ENCODE measurements around the gene RASA3. TPM values are rescaled to one million over a fixed set of nuclear protein-coding genes. Genes with fewer than 3 reads are reported as not detected.
"Not testable (repeated sequence)": the region's sequence is repeated elsewhere in the genome, so short reads cannot be mapped to it uniquely, and the experiment has no call there.

The RASA3 gene
- polyA plus RNA-seq, 4 donors = 13.5 to 14.5 (median 14.2) TPM

DNA sequence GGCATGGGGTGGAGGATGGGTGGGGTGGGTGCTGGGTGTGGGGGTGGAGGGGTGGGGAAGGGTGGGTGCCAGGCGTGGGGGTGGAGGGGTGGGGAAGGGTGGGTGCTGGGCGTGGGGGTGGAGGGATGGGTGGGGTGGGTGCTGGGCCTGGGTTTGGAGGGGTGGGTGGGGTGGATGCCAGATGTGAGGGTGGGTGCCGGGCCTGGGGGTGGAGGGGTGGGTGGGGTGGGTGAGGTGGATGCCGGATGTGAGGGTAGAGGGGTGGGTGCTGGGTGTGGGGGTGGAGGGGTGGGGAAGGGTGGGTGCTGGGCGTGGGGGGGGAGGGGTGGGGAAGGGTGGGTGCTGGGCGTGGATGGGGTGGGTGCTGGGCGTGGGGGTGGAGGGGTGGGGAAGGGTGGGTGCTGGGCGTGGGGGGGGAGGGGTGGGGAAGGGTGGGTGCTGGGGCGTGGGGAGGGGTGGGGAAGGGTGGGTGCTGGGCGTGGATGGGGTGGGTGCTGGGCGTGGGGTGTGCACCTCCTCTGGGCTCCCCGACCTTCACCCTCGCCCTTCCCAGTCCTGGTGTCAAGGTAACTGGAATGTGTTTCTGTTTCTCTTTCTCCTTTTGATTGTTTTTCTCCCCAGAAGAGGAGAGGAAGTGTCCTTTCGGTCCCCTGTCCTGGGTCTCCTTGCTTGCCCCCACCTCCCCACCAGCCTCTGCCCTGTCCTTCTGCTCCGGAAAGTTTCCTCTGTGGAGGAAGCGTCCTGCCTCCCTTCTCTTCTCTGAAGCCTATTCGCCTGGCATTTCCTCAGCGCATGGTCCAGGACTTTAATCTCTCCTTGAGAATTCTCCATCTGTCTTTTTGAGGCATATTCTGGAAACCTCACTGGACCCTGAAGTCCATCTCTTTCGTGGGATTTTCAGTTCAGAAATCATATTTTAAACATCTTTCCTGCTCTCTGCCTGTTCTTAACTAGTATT, 23.8 kb upstream of the RASA3 start:
- DNase-seq (ENCODE audit: low read depth in 4 of 4, low spot score in 3 of 4) = no peak

DNA sequence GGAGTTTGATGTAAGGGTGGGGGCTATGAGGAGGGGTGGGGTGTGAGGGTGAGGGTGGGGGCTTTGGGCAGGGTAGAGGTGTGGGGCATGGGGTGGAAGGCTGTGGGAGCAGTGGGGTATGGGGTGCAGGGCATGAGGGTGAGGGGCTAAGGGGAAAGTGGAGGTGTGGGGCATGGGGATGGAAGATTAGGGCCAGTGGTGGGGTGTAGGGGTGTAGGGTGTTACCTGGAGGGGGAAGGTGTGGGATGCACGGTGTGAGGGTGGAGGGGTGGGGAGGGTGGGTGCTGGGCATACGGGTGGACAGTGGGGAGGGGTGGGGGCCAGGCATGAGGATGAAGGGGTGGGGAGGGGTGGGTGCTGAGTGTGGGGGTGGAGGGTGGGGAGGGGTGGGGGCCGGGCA, 22.9 kb upstream of the RASA3 start:
- DNase-seq (ENCODE audit: low read depth in 4 of 4, low spot score in 3 of 4) = no peak

DNA sequence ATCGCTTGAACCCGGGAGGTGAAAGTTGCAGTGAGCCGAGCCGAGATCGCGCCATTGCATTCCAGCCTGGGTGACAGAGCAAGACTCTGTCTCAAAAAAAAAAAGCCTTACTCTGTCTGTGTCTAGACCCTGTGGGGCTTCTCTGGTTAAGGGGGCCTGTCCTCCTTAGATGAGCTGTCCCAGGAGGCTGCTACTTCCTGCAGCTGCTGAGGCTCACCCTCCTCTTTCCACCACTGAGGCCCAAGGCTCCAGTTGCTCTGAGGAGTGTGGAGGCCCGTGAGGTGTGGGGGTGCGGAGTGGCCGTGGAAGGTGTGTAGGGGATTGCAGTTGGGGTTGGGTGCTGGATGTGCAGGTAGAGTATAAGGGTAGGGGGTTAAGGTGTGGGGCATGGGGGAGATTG, 22.1 kb upstream of the RASA3 start:
- no peak for DNase-seq (ENCODE audit: low read depth in 4 of 4, low spot score in 3 of 4)

DNA sequence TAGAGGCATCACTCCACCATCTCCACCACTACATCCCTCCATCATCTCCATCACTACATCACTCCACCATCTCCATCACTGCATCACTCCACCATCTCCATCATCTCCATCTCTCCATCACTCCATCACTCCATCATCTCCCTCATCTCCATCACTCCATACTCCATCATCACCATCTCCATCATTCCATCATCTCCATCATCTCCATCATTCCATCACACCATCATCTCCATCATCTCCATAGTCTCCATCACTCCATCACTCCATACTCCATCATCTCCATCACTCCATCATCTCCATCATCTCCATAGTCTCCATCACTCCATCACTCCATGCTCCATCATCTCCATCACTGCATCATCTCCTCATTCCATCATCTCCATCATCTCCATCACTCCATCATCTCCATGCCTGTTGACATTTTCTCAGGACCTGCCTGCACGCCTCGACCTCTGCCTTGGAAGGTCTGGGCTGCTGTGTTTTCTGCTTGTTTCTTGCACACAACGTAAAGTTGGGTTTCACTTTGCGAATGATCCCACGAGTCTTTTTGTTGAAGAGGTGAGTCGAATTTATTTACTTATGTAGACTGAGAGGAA, 21.2 kb upstream of the RASA3 start:
- no peak for DNase-seq (ENCODE audit: low read depth in 4 of 4, low spot score in 3 of 4)

DNA sequence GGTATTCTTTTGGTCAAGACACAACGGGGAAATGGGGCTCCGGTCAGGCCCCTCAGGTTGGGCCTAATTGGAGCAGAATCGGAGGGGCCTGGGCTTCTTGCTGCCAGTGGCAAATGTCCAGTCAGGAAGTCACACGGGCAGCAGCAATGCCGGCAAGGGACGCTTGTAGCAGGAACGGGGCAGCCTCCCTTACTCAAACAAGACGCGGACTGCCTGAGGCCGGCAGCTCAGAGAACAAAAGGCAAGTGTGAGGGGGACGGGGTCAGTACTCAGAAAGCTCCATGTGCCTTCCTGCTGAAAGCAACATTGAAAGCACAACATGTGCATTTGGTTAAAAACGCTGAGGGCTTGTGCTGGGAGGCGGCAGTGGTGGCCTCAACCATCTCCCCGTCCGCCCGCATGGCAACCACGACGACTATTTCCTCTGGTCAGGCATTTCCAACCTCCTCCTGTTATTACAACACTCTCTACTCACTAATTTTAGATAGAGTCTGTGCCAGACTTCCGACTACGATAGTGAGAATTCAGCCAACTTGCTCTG, 20.5 kb upstream of the RASA3 start:
- DNase-seq (ENCODE audit: low read depth in 4 of 4, low spot score in 3 of 4) = no peak

DNA sequence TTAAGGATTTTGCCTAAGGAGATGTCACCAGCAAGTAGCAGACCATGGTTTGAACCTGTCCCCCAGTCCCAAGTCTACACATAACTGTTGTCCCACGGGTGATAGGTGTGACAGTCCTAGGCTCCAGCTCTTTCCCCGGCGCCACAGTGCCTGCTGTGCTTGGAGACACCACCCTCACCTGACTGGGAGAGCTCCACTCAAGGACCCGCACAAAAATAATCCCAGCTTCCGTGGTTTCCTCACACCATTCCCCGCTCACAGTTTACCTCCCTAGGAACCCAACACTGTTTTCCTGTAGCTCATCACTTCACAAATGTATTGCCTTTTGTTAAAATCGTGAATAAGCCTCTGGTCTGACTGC, 19.8 kb upstream of the RASA3 start:
- DNase-seq (ENCODE audit: low read depth in 4 of 4, low spot score in 3 of 4) = no peak

DNA sequence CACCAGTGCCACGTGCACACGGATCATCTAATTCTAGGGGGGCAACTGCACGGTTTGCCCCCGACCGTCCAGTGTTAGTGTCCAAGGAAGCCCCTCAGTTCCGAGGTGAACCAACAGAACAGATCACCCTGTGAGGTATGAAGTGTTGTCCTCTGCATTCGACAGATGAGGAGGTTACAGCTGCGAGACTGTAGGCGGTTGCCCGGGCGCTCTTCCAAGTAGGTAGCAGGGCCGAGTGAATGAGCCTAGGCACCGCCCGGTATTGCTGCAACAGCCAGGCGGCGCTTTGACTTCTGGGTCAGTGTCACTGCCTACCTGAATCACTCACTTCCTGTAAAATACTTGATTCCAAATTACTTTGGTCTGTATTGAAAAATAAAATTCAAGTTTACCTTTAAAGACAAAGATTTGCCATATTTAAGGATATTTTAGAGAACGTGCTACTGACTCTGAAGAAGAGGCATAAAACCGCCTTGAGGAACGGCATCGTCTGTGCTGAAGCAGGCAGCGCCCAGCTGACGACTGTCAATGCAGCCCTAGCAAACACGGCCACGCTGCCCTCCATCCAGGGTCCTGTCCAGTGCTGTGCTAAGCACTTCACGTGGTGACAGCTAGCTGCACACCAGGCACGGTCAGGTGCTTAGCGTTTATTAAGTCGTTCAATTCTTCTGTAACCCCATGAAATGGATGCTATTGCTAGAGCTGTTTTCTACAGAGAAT, 19.3 kb upstream of the RASA3 start:
- no peak for DNase-seq (ENCODE audit: low read depth in 4 of 4, low spot score in 3 of 4)

DNA sequence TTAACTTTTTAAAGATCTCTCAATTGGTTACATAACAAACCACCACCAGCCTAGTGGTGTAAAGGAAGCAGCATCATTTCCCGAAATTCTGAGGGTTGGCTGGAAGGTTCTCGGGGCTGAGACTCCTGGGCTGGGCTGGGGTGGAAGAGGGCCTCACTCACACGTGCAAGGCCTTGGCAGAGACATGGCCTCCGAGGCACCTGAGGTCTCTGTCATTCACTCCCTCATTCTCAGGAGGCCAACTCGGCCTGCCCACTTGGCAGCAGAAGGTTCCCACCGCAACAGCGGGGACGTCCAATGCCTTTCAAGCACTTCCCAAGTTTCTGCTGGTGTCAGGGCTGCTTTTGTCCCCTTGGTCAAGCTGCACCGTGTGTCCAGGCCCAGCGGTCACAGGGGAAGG, 18.6 kb upstream of the RASA3 start:
- no peak for DNase-seq (ENCODE audit: low read depth in 4 of 4, low spot score in 3 of 4)

DNA sequence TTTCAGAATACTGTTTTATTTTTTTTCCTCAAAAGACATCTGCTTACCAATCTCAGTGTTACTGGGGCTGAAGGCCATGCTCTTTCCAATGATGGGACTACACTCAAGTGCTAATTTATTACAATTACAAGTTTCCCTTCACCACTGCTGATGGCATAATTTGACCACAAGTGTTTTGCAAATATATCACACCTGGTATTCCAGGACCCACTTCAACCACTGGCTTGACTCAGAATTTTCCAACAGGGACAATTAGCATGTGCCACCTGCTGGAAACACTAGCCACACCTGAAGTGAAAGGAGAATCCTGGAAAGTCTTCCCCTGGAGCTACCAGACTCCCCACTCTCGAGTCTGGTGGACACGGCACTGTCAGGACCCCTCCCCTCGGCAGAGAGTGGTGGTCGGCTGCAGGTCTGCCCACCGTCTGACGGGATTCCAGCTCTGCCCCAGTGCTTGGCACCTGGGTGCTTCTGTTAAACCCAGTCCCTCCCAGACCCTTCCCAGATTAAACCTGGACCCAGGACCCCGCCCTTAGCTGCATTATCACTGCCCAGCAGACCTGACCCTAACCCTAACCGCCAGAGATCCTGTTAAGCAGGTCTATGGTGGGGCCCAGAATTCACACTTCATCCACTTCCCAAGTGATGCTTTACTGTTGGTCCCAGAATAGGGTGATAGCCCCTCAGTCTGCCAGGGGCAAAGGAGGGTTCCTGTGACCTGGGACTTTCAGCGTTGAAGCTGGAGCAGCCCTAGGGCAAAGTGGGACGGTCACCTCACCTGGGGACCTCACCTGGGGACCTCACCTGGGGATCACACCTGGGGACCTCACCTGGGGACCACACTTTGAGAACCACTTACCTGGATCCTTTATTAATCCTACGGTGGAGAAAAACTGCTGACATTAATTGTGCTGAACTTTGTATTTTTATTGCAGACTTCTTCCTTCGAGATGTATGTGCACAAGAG, 17.6 kb upstream of the RASA3 start:
- DNase-seq (ENCODE audit: low read depth in 4 of 4, low spot score in 3 of 4) = no peak

DNA sequence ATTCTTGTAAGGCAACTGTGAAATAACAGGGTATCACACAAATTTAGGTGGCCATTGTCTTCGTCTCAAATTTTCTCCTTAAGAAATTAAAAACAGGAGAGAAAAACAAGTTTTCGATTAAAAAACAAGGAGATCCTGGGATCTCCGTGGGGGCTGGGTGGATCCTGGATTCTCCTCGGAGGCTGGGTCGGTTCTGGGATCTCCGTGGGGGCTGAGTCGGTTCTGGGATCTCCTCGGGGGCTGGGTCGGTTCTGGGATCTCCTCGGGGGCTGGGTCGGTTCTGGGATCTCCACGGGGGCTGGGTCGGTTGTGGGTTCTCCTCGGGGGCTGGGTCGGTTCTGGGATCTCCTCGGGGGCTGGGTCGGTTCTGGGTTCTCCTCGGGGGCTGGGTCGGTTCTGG, 16.5 kb upstream of the RASA3 start:
- DNase-seq (ENCODE audit: low read depth in 4 of 4, low spot score in 3 of 4) = not testable (repeated sequence)

DNA sequence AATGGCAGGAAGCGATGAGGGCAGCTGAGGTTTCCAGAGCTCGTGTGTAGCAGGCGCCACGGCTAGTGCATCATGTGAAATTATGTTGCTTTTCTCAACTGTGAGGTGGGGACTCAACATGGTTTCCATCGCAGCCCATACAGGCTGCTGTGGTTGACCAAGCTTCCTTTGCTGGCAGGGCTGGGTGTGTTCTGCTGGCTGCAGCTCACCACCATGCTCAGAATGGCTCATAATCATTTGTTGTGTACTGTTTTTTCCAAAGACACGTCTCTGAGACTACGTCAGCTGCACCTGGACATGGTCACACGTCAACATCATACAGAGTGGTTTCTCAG, 16.1 kb upstream of the RASA3 start:
- no peak for DNase-seq (ENCODE audit: low read depth in 4 of 4, low spot score in 3 of 4)

DNA sequence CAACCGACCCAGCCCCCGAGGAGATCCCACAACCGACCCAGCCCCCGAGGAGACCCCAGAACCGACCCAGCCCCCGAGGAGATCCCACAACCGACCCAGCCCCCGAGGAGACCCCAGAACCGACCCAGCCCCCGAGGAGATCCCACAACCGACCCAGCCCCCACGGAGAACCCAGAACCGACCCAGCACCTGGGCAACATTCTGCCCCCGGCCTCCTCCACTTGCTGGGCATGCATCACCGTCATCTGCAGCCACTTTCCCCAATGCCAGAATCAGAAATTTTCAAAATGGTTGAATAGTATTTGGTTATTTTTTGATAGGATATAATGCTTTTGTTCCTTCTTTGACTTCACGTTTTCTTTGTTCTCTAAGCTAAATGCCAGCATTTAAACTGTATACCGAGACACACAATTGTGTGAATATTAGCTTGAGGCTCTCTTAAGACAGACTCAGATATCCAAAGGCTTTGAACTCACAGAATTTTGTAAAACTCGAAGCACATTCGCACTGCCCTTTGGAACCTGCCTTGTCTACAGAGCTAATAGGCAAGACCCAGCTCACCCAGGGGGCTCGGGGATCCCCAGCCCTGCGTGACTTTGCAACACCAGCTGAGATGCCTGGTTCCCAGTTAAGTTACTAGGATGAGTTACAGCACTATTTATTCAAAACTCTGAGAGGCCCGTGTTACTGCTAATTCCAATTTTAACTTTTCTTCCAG, 15.5 kb upstream of the RASA3 start:
- DNase-seq (ENCODE audit: low read depth in 4 of 4, low spot score in 3 of 4) = no peak

DNA sequence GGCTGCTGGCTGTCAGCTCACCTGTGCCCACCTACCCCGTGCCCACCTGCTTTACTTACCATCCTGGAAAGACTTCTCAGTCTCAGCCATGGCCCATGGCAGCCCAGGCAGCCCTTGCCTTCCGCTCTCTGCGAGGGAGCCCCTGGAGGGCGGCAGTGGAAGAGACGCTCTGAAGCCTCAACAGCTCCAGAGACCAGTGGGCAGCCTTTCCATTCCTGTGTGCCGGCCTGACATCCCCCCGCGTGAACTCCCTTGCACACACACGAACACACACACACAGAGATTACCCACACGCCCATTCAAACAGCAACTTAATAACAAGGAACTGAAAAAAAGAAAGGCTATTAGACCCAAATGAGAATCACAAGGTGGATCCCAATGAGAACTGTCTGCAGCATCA, 14.2 kb upstream of the RASA3 start:
- DNase-seq (ENCODE audit: low read depth in 4 of 4, low spot score in 3 of 4) = no peak

DNA sequence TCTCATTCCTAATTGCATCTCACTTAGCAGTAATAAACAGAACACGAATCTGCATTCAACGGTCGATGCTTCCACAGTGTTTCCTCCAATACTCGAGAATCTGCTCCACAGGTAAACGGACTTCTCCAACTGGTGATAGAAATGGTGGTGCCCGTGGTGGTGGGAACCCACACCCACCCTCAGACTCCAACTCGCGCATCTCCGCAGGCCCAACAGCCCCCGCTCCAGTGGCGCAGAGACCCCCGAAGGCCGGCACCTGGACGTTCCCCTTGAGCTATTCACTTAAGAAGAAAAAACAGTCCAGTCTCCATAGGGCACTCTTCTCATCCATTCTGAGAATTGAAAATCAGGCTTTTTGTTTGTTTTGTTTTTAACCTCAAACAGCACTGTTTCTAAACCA, 13.8 kb upstream of the RASA3 start:
- no peak for DNase-seq (ENCODE audit: low read depth in 4 of 4, low spot score in 3 of 4)

DNA sequence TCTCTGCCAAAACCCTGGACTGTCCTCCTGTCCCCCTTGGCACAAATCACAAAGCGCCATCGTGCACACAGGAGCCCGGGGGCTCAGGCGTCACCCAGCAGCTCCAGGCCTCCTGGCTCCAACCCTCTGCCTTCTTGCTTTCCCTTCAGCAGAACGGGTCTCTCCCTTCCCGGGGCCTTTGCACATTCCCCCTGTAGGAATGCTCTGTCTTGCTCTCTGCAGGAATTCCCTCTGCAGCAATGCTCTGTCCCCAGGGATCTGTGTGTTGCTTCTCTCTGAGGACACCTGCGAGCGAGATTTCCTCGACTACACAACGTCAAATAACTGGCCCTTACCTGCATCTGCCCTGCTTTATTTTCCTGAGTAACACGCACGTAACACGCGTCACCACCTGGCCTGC, 13.3 kb upstream of the RASA3 start:
- DNase-seq (ENCODE audit: low read depth in 4 of 4, low spot score in 3 of 4) = no peak

DNA sequence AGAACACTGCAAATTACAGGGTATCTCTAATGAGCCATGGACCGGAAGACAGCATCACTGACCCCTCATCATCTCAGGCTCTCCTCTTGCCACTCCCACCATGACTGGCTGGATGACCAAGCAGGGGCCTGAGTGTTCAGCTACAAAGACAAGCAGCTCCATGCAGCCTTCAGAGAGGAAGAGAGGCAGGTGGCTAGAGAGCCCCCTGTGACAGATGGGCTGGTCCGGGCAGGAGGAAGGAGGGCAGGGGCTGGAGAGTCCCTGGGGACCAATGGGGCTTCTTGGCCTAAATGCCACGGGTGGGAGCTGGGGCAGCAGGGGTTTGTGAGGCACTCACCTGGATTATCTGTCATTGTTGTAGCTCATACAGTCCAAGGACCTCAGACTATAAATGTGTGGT, 12.8 kb upstream of the RASA3 start:
- no peak for DNase-seq (ENCODE audit: low read depth in 4 of 4, low spot score in 3 of 4)

DNA sequence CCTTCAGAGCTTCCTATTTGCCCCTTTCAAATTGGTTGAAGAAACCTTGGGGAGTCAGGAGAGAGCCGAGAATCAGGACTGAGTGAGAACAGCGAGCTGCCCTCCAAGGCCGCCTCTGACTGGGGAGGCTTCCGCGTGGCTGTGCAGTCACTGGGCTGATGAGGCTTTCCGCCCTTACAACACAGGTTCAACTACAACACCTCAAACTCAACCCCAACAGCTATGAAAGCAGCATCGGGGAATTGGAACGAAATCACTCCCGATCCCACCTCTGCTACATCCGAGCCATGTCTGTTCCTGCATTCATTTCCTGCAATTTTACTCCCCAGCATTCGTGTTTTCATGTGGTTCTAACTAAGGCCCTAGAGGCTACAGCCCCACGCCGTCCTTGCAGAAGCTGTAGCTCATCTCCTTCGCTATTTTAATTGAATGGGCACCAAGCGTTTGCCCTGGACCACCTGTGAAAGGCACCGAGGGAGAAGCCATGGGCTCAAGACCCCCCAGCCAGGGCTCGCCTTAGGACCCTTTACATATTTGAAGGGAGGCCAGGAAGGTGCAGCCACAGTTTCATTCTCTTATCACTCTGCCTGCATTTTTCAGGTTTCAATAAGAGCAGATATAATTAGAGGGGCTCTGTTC, 12.3 kb upstream of the RASA3 start:
- no peak for DNase-seq (ENCODE audit: low read depth in 4 of 4, low spot score in 3 of 4)

DNA sequence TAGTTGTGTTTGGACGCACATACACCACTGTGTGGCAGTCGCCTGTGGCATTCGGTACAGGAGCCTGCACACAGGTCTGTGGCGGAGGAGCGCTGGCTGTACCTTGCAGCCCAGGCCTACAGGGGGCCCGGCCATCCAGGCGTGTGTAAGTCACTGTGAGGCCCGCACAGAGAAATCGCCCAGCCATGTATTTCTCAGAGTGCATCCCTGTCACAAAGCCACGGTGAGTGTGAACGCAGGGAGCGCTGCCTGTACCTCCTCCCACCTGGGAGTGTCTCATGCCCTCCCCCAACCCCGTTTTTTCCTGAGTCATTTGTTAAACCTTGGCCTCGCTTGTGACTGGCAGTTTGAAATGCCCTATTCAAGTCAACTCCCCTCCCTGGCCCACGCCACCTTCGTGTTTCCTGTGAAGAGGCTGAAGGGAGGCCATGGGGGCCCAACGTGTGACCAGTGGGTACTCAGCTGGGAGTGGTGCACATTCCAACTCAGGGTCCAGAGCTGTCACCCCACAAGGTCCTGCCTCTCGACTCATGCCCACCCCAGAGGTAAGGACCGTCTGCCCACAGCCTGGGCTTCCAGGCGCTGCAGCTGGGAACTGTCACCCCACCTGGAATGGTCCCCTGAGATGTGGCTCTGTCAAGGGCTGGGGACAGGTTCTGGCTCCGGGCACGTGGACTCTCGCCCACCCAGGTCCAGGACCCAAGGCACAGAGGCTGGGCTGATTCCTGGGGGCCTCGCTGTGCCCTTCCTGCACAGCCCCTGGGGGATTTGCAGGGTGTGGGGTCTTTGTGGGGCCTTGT, 11.6 kb upstream of the RASA3 start:
- DNase-seq (ENCODE audit: low read depth in 4 of 4, low spot score in 3 of 4) = no peak
